Neural cell (in vitro differentiated cells): Measurements from ENCODE around the gene FBXW2. TPM values are rescaled to one million over a fixed set of nuclear protein-coding genes. Genes with fewer than 3 reads are reported as not detected.
A peak's percentile ranks its signal among the peaks of the same experiment; 100 is the strongest.

Source experiments
- H2AFZ ChIP-seq: fragments of 200-600, 300-800 bp; sonication (generic), shearing (Covaris generic); 2 replicates; pipeline ENCODE4 v1.6.0; 2014; ENCODE audit warnings: low read depth, mild to moderate bottlenecking, antibody characterized with exemption, low read length, moderate library complexity
- H3F3A ChIP-seq: fragments of 200-600 bp; shearing (Covaris generic); 2 replicates; pipeline ENCODE4 v1.6.1; 2016; ENCODE audit warnings: mild to moderate bottlenecking, moderate library complexity, mixed read lengths, antibody characterized with exemption, low read length; ENCODE audit not compliant: insufficient read depth, poor library complexity, severe bottlenecking
- H3K27ac ChIP-seq: fragments of 200-600, 300-800 bp; sonication (generic), shearing (Covaris generic); 2 replicates; pipeline ENCODE4 v1.5.1; 2014; ENCODE audit warnings: mild to moderate bottlenecking, low read length, moderate library complexity
- H3K27me3 ChIP-seq: fragments of 300-800, 200-600 bp; sonication (generic), shearing (Covaris generic); 2 replicates; pipeline ENCODE4 v1.6.0; 2014; ENCODE audit warnings: mild to moderate bottlenecking, low read depth, low read length, moderate library complexity; ENCODE audit not compliant: insufficient read depth
- H3K36me3 ChIP-seq: fragments of 300-800, 200-600 bp; sonication (generic), shearing (Covaris generic); 2 replicates; pipeline ENCODE4 v1.5.1; 2014; ENCODE audit warnings: mild to moderate bottlenecking, antibody characterized with exemption, low read length, moderate library complexity; ENCODE audit not compliant: insufficient read depth
- H3K4me2 ChIP-seq: fragments of 300-800, 200-600 bp; sonication (generic), shearing (Covaris generic); 2 replicates; pipeline ENCODE4 v1.6.0; 2014; ENCODE audit warnings: mild to moderate bottlenecking, low read length
- H3K4me3 ChIP-seq: fragments of 300-800, 200-600 bp; sonication (generic), shearing (Covaris generic); 2 replicates; pipeline ENCODE4 v1.5.1; 2014; ENCODE audit warnings: mild to moderate bottlenecking, low read length, moderate library complexity
- H3K79me2 ChIP-seq: fragments of 200-600 bp; shearing (Covaris generic); replicated peaks from 2 replicates; pipeline ENCODE4 v1.6.0; 2014; ENCODE audit warnings: mild to moderate bottlenecking, low read length, moderate library complexity; ENCODE audit not compliant: insufficient read depth
- H3K9ac ChIP-seq: fragments of 300-800, 200-600 bp; sonication (generic), shearing (Covaris generic); 2 replicates; pipeline ENCODE4 v1.6.1; 2016; ENCODE audit warnings: mild to moderate bottlenecking, low read length, mixed read lengths
- H3K9me2 ChIP-seq: fragments of 200-600 bp; shearing (Covaris generic); 2 replicates; pipeline ENCODE4 v1.6.1; 2016; ENCODE audit warnings: mild to moderate bottlenecking, low read length, mixed read lengths; ENCODE audit not compliant: insufficient read depth
- H3K9me3 ChIP-seq: fragments of 200-600, 300-800 bp; sonication (generic), shearing (Covaris generic); 2 replicates; pipeline ENCODE4 v1.6.1; 2016; ENCODE audit warnings: mild to moderate bottlenecking, mixed run types, low read length, moderate library complexity, mixed read lengths
- H4K20me1 ChIP-seq: fragments of 200-600 bp; shearing (Covaris generic); 2 replicates; pipeline ENCODE4 v1.6.1; 2016; ENCODE audit warnings: mild to moderate bottlenecking, mixed run types; ENCODE audit not compliant: insufficient read depth
- CTCF ChIP-seq: fragments of 450-650 bp; IDR thresholded peaks from 2 replicates; pipeline ENCODE4 v1.5.1; 2014; ENCODE audit warnings: antibody characterized with exemption, mild to moderate bottlenecking, moderate library complexity; ENCODE audit not compliant: poor library complexity, severe bottlenecking
- EP300 ChIP-seq: fragments of 450-650 bp; conservative IDR thresholded peaks from 2 replicates; pipeline ENCODE4 v1.6.1; 2014; ENCODE audit warnings: antibody characterized with exemption, mild to moderate bottlenecking, moderate library complexity; ENCODE audit not compliant: poor library complexity, severe bottlenecking
- EZH2 ChIP-seq: fragments of 200-600, 300-800 bp; shearing (Covaris generic), sonication (generic); IDR thresholded peaks from 2 replicates; pipeline ENCODE4 v1.6.1; 2014; ENCODE audit warnings: antibody characterized with exemption, low read length, borderline replicate concordance, mild to moderate bottlenecking; ENCODE audit not compliant: insufficient read depth, poor library complexity, severe bottlenecking
- MXI1 ChIP-seq: fragments of 450-650 bp; conservative IDR thresholded peaks from 2 replicates; pipeline ENCODE4 v1.6.1; 2014; ENCODE audit warnings: antibody characterized with exemption, mild to moderate bottlenecking; ENCODE audit not compliant: poor library complexity, severe bottlenecking
- POLR2AphosphoS5 ChIP-seq: IDR thresholded peaks from 2 replicates; pipeline ENCODE4 v1.6.1; 2012
- RAD21 ChIP-seq: fragments of 450-650 bp; conservative IDR thresholded peaks from 2 replicates; pipeline ENCODE4 v1.6.1; 2014; ENCODE audit warnings: antibody characterized with exemption, mild to moderate bottlenecking, moderate library complexity
- REST ChIP-seq: IDR thresholded peaks from 2 replicates; pipeline ENCODE4 v1.6.1; 2012; ENCODE audit warnings: borderline replicate concordance
- SMC3 ChIP-seq: fragments of 450-650 bp; conservative IDR thresholded peaks from 2 replicates; pipeline ENCODE4 v1.6.1; 2014; ENCODE audit warnings: antibody characterized with exemption, mild to moderate bottlenecking, moderate library complexity; ENCODE audit not compliant: poor library complexity
- TAF1 ChIP-seq: IDR thresholded peaks from 2 replicates; pipeline ENCODE4 v1.6.1; 2012; ENCODE audit warnings: low read depth
- polyA minus RNA-seq: library from RNA; depleted of rRNA, polyadenylated mRNA; stranded (reverse); fragments of >200 nt; gene quantifications from 2 replicates; pipeline ENCODE4 v1.2.3, GENCODE V29; 2014
- polyA plus RNA-seq: library from polyadenylated mRNA; depleted of rRNA; stranded (reverse); fragments of >200 nt; gene quantifications from 2 replicates; pipeline ENCODE4 v1.2.3, GENCODE V29; 2014

The FBXW2 gene, protein sequence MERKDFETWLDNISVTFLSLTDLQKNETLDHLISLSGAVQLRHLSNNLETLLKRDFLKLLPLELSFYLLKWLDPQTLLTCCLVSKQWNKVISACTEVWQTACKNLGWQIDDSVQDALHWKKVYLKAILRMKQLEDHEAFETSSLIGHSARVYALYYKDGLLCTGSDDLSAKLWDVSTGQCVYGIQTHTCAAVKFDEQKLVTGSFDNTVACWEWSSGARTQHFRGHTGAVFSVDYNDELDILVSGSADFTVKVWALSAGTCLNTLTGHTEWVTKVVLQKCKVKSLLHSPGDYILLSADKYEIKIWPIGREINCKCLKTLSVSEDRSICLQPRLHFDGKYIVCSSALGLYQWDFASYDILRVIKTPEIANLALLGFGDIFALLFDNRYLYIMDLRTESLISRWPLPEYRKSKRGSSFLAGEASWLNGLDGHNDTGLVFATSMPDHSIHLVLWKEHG
- polyA plus RNA-seq, result 42.5 and 49.5 TPM in 2 replicates
- 60.4 and 71.7 TPM in 2 replicates for polyA minus RNA-seq

DNA sequence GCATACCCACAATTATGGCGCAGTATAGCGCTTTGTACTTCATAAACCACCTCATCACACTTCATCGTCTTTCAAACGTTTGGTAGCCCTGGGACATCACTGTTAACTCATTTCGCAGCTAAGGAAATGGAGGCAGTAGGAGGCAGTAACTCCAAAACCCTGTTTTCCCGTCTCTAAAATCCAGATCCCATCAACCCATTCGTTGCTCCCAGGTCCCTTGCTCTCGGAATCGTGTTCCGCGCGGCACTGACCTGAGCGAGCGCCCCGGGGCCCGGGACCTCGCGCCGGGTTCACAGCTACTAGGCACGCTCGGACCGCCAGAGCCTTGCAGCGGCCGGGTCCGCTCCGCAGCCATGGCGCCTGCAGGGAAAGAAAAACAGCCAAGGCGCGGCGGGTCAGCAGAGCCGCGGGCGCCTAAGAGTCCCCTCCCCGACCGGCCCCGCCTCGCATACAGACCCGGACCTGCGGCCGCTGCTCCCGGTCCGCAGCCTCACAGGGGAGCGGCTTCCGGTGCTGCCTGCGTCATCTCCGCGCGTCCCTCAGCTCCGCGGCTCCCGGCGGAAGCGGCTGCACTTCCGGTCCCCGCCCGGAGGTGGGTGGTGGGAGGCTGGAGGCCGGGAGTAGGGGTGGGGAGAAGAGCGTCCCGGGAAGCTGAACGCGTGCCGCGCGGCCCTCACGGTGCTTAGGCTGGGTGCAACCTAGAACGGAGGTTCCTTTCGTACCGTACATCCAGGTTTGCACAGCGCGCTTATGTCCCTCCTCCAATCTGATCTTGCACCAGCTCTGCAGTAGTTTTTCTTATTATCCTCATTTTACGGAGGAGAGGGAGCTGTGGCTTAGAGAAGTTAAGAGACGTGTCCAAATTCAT is at the start of gene FBXW2:
FBXW2 (minus strand) TSS at position 519 of the 868 bp plus-strand sequence. CDS start 5,158 bp downstream, outside the sequence.
- no peaks in the 10 kb centered on the region for H3F3A ChIP-seq
- no peaks in the 10 kb centered on the region for H3K27me3 ChIP-seq
- peak within 1 kb of the TSS; percentile 90 for H3K4me2 ChIP-seq
- H3K9me3 ChIP-seq, result no peaks in the 10 kb centered on the region
- H3K79me2 ChIP-seq, result peaks cover 37% of the 10 kb centered on the region
- H3K9ac ChIP-seq, result peak within 1 kb of the TSS; percentile 85
- H2AFZ ChIP-seq, result peak within 1 kb of the TSS; percentile 78
- no peaks in the 10 kb centered on the region for H4K20me1 ChIP-seq
- H3K27ac ChIP-seq, result peak within 1 kb of the TSS; percentile 85
- no peaks in the 10 kb centered on the region for H3K36me3 ChIP-seq
- TF ChIP-seq EP300, result peak; percentile 52
- TF ChIP-seq EZH2, result no peak
- peak; percentile 82 for TF ChIP-seq REST
- peak; percentile 35 for TF ChIP-seq CTCF
- peak; percentile 88 for TF ChIP-seq TAF1
- peak; percentile 98 for TF ChIP-seq POLR2AphosphoS5
- TF ChIP-seq RAD21, result peak; percentile 51
- peak; percentile 88 for TF ChIP-seq MXI1
- TF ChIP-seq SMC3, result peak; percentile 45
- H3K9me2 ChIP-seq, result no peaks in the 10 kb centered on the region
- peak within 1 kb of the TSS; percentile 76 for H3K4me3 ChIP-seq

DNA sequence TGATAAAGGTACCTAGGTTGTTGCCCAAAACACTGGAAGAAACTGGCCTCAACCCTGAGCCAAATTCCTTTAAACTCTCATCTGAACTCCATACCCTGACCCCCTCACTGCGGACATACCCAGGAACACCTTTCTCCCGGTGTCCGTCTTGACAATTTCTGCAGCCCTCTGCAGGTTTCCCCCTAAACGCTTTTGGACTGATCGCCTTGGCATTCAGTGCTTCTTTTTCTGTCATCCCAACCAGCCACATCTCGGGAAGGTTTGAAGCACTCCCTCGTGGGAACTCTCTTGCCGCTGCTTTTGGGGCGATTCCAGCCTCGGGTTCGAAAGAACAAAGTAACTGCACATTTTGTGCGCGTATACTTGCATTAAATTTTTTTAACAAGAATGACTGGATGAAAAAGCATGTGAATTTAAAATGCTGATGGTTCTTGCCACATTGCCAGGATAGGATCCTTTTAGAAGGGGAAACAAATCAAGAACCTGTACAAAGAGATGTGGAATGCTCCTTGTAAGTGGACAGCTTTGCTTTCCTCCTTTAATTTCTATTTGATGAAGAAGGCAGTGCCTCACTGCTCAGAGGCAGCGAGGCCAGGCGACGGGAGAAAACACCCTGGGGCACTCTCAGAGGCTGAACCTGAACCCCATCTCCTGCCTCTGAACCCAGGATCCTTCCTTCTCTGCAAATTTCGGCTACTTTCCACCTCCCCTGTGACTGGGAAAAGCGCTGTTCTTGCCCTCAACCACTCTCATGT is 48.9 kb upstream of the FBXW2 start:
- H3K4me2 ChIP-seq, result peak overlapping the region; percentile 48
- peak overlapping the region; percentile 92 for H2AFZ ChIP-seq
- no peaks in the 10 kb centered on the region for H3K27me3 ChIP-seq
- TF ChIP-seq RAD21 (no peak), POLR2AphosphoS5 (no peak), MXI1 (no peak), REST (no peak), CTCF (no peak)
- H3K9me2 ChIP-seq, result no peaks in the 10 kb centered on the region
- H3K36me3 ChIP-seq, result no peaks in the 10 kb centered on the region
- H3K9ac ChIP-seq, result peak overlapping the region; percentile 90
- H3K27ac ChIP-seq, result peak overlapping the region; percentile 90
- H3F3A ChIP-seq, result no peaks in the 10 kb centered on the region
- H3K79me2 ChIP-seq, result peaks cover 14% of the 10 kb centered on the region
- H3K4me3 ChIP-seq, result peak overlapping the region; percentile 74
- H3K9me3 ChIP-seq, result no peaks in the 10 kb centered on the region
- no peaks in the 10 kb centered on the region for H4K20me1 ChIP-seq
